GM23248 (cell line): ENCODE data around the gene AP2B1.

ENCODE experiments used
- EZH2 ChIP-seq: fragments of 200-600 bp; sonication (generic); IDR thresholded peaks from 2 replicates; pipeline ENCODE4 v1.6.1; 2018; ENCODE audit warnings: antibody characterized with exemption, mild to moderate bottlenecking; ENCODE audit not compliant: insufficient read depth, poor library complexity, severe bottlenecking
- EZH2phosphoT487 ChIP-seq: fragments of 200-600 bp; sonication (generic); IDR thresholded peaks from 2 replicates; pipeline ENCODE4 v1.6.1; 2018; ENCODE audit warnings: antibody characterized with exemption, moderate library complexity, mild to moderate bottlenecking, low read depth; ENCODE audit not compliant: insufficient read depth

DNA sequence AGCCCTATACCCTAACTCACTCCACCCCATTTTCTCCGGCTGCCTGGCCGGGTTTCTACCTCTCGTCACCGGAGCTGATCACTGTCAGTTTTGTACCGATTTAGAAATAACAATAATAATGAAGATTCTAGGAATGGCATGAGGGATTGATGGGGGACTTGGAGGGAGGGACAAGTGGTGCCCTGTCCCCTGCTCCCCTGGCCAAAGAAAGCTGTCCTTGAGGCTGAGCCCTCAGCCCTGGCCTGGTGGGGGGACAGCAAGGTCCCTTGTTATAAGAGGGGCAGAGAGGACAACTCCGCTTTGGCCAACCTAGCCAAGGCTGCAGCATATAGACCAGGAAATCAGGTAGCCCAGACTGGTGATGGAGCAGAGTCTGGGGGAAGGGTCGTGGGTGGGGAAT is 155.4 kb downstream of the AP2B1 start:
- TF ChIP-seq EZH2phosphoT487 (no peak), EZH2 (no peak)
